ENCODE data around the gene NR6A1.

NR6A1 gene

GRCh38 chr9:124684169-124684568, 86.9 kb downstream of the NR6A1 start:
- no peak overlapping the region for H3K27ac ChIP-seq (replicated peaks)
- no peak overlapping the region for H3K4me3 ChIP-seq (replicated peaks; ENCODE audit: insufficient read depth, low read length)
- TF ChIP-seq REST (IDR thresholded peaks at IDR 0.05; ENCODE audit: insufficient replicate concordance, low read depth) (no peak), CTCF (IDR thresholded peaks at IDR 0.05; ENCODE audit: insufficient read depth, low read length) (no peak), GABPA (IDR thresholded peaks at IDR 0.05; ENCODE audit: low read depth) (no peak), POLR2AphosphoS5 (IDR thresholded peaks at IDR 0.05; ENCODE audit: low read depth) (no peak), SPI1 (IDR thresholded peaks at IDR 0.05; ENCODE audit: borderline replicate concordance, low read depth) (no peak)
- no peak for DNase-seq (ENCODE audit: low read depth in 1 of 2, low spot score in 1 of 2)
- no peaks in the 10 kb centered on the region for H3K27me3 ChIP-seq (ENCODE audit: insufficient read depth, poor library complexity, severe bottlenecking)

- DNase-seq (ENCODE audit: low read depth in 1 of 2, low spot score in 1 of 2) = no peak
- Histone ChIP-seq H3K27me3 (ENCODE audit: insufficient read depth, poor library complexity, severe bottlenecking) (no peaks in the 10 kb centered on the region), H3K27ac (replicated peaks) (no peak overlapping the region), H3K4me3 (replicated peaks; ENCODE audit: insufficient read depth, low read length) (no peak overlapping the region)
- no peak for TF ChIP-seq SPI1 (IDR thresholded peaks at IDR 0.05; ENCODE audit: borderline replicate concordance, low read depth)
- no peak for TF ChIP-seq GABPA (IDR thresholded peaks at IDR 0.05; ENCODE audit: low read depth)
- TF ChIP-seq CTCF (IDR thresholded peaks at IDR 0.05; ENCODE audit: insufficient read depth, low read length) = no peak
- no peak for TF ChIP-seq REST (IDR thresholded peaks at IDR 0.05; ENCODE audit: insufficient replicate concordance, low read depth)
- TF ChIP-seq POLR2AphosphoS5 (IDR thresholded peaks at IDR 0.05; ENCODE audit: low read depth) = no peak
These were observed 88.1 kb downstream of the NR6A1 start for GRCh38 chr9:124683043-124683442.

GRCh38 chr9:124680714-124681390, 90.3 kb downstream of the NR6A1 start:
- DNase-seq (ENCODE audit: low read depth in 1 of 2, low spot score in 1 of 2) = no peak
- TF ChIP-seq CTCF (IDR thresholded peaks at IDR 0.05; ENCODE audit: insufficient read depth, low read length) (no peak), POLR2AphosphoS5 (IDR thresholded peaks at IDR 0.05; ENCODE audit: low read depth) (no peak), SPI1 (IDR thresholded peaks at IDR 0.05; ENCODE audit: borderline replicate concordance, low read depth) (no peak), REST (IDR thresholded peaks at IDR 0.05; ENCODE audit: insufficient replicate concordance, low read depth) (no peak), GABPA (IDR thresholded peaks at IDR 0.05; ENCODE audit: low read depth) (no peak)
- Histone ChIP-seq H3K27ac (replicated peaks) (no peak overlapping the region), H3K27me3 (ENCODE audit: insufficient read depth, poor library complexity, severe bottlenecking) (no peaks in the 10 kb centered on the region), H3K4me3 (replicated peaks; ENCODE audit: insufficient read depth, low read length) (no peak overlapping the region)

All from HL-60 (cell line).